Measurements from ENCODE around the gene GAST. TPM values are rescaled to one million over a fixed set of nuclear protein-coding genes. Genes with fewer than 3 reads are reported as not detected.

The GAST gene
- total and polyA plus RNA-seq, 2 of the 13 experiments (the other 11 are each of a cell fraction or from before 2014, with no cell fraction given): 0.32 to 0.42 TPM

GRCh38 chr17:41688641-41689496, 23.3 kb upstream of the GAST start, which contains the start of gene EIF1 (continued):
- TF ChIP-seq ZNF816 (CRISPR knock-in tag; IDR thresholded peaks at IDR 0.05; ENCODE audit: borderline replicate concordance) (peak; percentile 86; the same call in 1 of the 2 replicates), PCBP2 (optimal IDR thresholded peaks at IDR 0.05; ENCODE audit: low read depth, low read length, poor library complexity, severe bottlenecking) (no peak), ATRX (CRISPR knock-in tag; IDR thresholded peaks at IDR 0.05; ENCODE audit: borderline replicate concordance) (no peak), ZNF644 (CRISPR knock-in tag; IDR thresholded peaks at IDR 0.05; ENCODE audit: low read depth) (no peak), ZBTB43 (CRISPR knock-in tag; conservative IDR thresholded peaks at IDR 0.05) (no peak; the same call in 1 of the 2 replicates), SIX4 (CRISPR knock-in tag; IDR thresholded peaks at IDR 0.05) (no peak; the same call in 1 of the 2 replicates), MTA1 (CRISPR knock-in tag; IDR thresholded peaks at IDR 0.05; ENCODE audit: borderline replicate concordance) (peak; percentile 88; the same call in 1 of the 2 replicates), ZMAT5 (CRISPR knock-in tag; IDR thresholded peaks at IDR 0.05; ENCODE audit: borderline replicate concordance, low read depth) (no peak), ZBTB20 (CRISPR knock-in tag; IDR thresholded peaks at IDR 0.05; ENCODE audit: borderline replicate concordance, low read depth) (peak; percentile 90), CCDC6 (CRISPR knock-in tag; IDR thresholded peaks at IDR 0.05) (peak; percentile 69; the same call in 1 of the 2 replicates), NFYB (CRISPR knock-in tag; IDR thresholded peaks at IDR 0.05) (peak; percentile 95), ATAD3A (CRISPR knock-in tag; IDR thresholded peaks at IDR 0.05) (no peak), ZNF543 (CRISPR knock-in tag; IDR thresholded peaks at IDR 0.05) (peak; percentile 94), ZNF407 (CRISPR knock-in tag; IDR thresholded peaks at IDR 0.05; ENCODE audit: not compliant biosample characterization) (peak; percentile 96), RBM39 (IDR thresholded peaks at IDR 0.05; ENCODE audit: low read depth, low read length, poor library complexity, severe bottlenecking) (peak; percentile 100), MXD3 (CRISPR knock-in tag; IDR thresholded peaks at IDR 0.05) (peak; percentile 67), TSC22D2 (CRISPR knock-in tag; IDR thresholded peaks at IDR 0.05; ENCODE audit: borderline replicate concordance) (peak; percentile 76; the same call in 1 of the 2 replicates), ZNF382 (CRISPR knock-in tag; IDR thresholded peaks at IDR 0.05; ENCODE audit: borderline replicate concordance) (no peak)

Data from HepG2 (cell line).